HCT116 (cell line): ENCODE data around the gene MOB2. TPM values are rescaled to one million over a fixed set of nuclear protein-coding genes. Genes with fewer than 3 reads are reported as not detected.

Source experiments
- ATAC-seq: fragments of 200-7000 bp; cut with Tn5 transposase; 2 replicates; pipeline ENCODE4 v1.9.1; 2020; ENCODE audit warnings: mild to moderate bottlenecking, moderate library complexity
- BruUV-seq: library from RNA; stranded (reverse); fragments of 400-500 nt; replicated peaks from 2 replicates; lab custom pipeline; 2021; lab: Mats Ljungman, UMichigan
- CTCF ChIA-PET: fragments of 300-600 bp; sonication (Branson Sonifier 250); formaldehyde crosslinking; loops from one replicate; lab custom pipeline; 2021; ENCODE audit warnings: antibody characterized with exemption; lab: Charles Lee
- POLR2A ChIA-PET: fragments of 300-600, 350-600 bp; sonication (Branson Sonifier 250); formaldehyde crosslinking; loops from one replicate; lab custom pipeline; 2021; ENCODE audit warnings: antibody characterized with exemption; lab: Charles Lee
- RAD21 ChIA-PET, 2 experiments: fragments of 300-600 bp; sonication (Branson Sonifier 250); formaldehyde crosslinking; loops; one replicate each; lab custom pipeline; 2023; ENCODE audit warnings: low total read pairs in 2 of 2; ENCODE audit not compliant: uncharacterized antibody in 2 of 2, unreplicated experiment in 2 of 2, low non-redundant PET in 1 of 2; lab: Charles Lee
- DNase-seq: peaks from one replicate; pipeline ENCODE4 v3.0.0-alpha.2; 2010; ENCODE audit warnings: low read depth, low spot score
- H2AFZ ChIP-seq: fragments of 200-600 bp; shearing (Covaris generic), sonication (generic); 2 replicates; pipeline ENCODE4 v1.6.1; 2017; ENCODE audit warnings: low read depth, mixed run types, mixed read lengths, antibody characterized with exemption, low read length; ENCODE audit not compliant: poor library complexity, severe bottlenecking
- H3K27ac ChIP-seq: 2 replicates; pipeline ENCODE4 v1.5.1; 2012; ENCODE audit warnings: low read depth, low read length
- H3K27me3 ChIP-seq: fragments of 200-600 bp; sonication (generic); 2 replicates; pipeline ENCODE4 v1.6.1; 2016; ENCODE audit warnings: mixed run types, low read length, mixed read lengths; ENCODE audit not compliant: insufficient read depth
- H3K36me3 ChIP-seq, 2 experiments: fragments of 200-500 bp in 1 of 2; fragments of 200-600 bp in 1 of 2; sonication (Bioruptor generic) in 1 of 2; sonication (generic) in 1 of 2; 2 replicates each; pipeline versions ENCODE4 v1.5.1 to v1.6.1; 2014 to 2016; ENCODE audit warnings: low read length in 2 of 2, inconsistent platforms in 1 of 2, mixed read lengths in 1 of 2, mixed run types in 1 of 2; ENCODE audit not compliant: insufficient read depth in 2 of 2, control insufficient read depth in 1 of 2
- H3K4me1 ChIP-seq, 2 experiments: fragments of 200-600 bp in 1 of 2; sonication (generic) in 1 of 2; 2 replicates each; pipeline versions ENCODE4 v1.5.1 to v1.6.1; 2012 to 2017; ENCODE audit warnings: low read length in 2 of 2, inconsistent platforms in 1 of 2, mild to moderate bottlenecking in 1 of 2, mixed read lengths in 1 of 2, mixed run types in 1 of 2, moderate library complexity in 1 of 2; ENCODE audit not compliant: insufficient read depth in 2 of 2, control insufficient read depth in 1 of 2
- H3K4me2 ChIP-seq: fragments of 200-600 bp; sonication (generic); 2 replicates; pipeline ENCODE4 v1.6.1; 2017; ENCODE audit warnings: mixed run types, low read length, mixed read lengths
- H3K4me3 ChIP-seq, 2 experiments: fragments of 200-600 bp in 1 of 2; sonication (generic) in 1 of 2; replicated peaks in 1 of 2; 2 replicates each; pipeline ENCODE4 v1.5.1; 2011 to 2016; ENCODE audit warnings: low read length in 2 of 2, control low read depth in 1 of 2, low read depth in 1 of 2, mild to moderate bottlenecking in 1 of 2, mixed read lengths in 1 of 2, mixed run types in 1 of 2
- H3K79me2 ChIP-seq: fragments of 200-600 bp; sonication (generic); 2 replicates; pipeline ENCODE4 v1.6.1; 2017; ENCODE audit warnings: mild to moderate bottlenecking, mixed run types, low read length, moderate library complexity, mixed read lengths; ENCODE audit not compliant: insufficient read depth
- H3K9ac ChIP-seq: fragments of 200-600 bp; sonication (generic); 2 replicates; pipeline ENCODE4 v1.6.1; 2016; ENCODE audit warnings: low read length, mixed read lengths
- H3K9me2 ChIP-seq: fragments of 200-600 bp; sonication (generic), shearing (Covaris generic); 2 replicates; pipeline ENCODE4 v1.6.1; 2017; ENCODE audit warnings: mixed run types, mild to moderate bottlenecking, moderate library complexity; ENCODE audit not compliant: insufficient read depth
- H3K9me3 ChIP-seq, 2 experiments: fragments of 200-500 bp in 1 of 2; fragments of 200-600 bp in 1 of 2; sonication (Bioruptor generic) in 1 of 2; sonication (generic) in 1 of 2; 2 replicates each; pipeline ENCODE4 v1.6.1; 2014 to 2017; ENCODE audit warnings: low read length in 2 of 2, mixed read lengths in 2 of 2, inconsistent platforms in 1 of 2, low read depth in 1 of 2, mild to moderate bottlenecking in 1 of 2, mixed run types in 1 of 2, moderate library complexity in 1 of 2; ENCODE audit not compliant: control insufficient read depth in 1 of 2, insufficient read depth in 1 of 2
- H4K20me1 ChIP-seq: fragments of 200-600 bp; sonication (generic), shearing (Covaris generic); 2 replicates; pipeline ENCODE4 v1.6.1; 2017; ENCODE audit warnings: mixed run types, mild to moderate bottlenecking, moderate library complexity; ENCODE audit not compliant: insufficient read depth
- CBX3 ChIP-seq: IDR thresholded peaks from 2 replicates; pipeline ENCODE4 v1.6.1; 2012; ENCODE audit warnings: low read depth
- CEBPB ChIP-seq: IDR thresholded peaks from 2 replicates; pipeline ENCODE4 v1.6.1; 2012; ENCODE audit warnings: low read depth
- EZH2phosphoT487 ChIP-seq: fragments of 200-600 bp; IDR thresholded peaks from 2 replicates; pipeline ENCODE4 v1.6.1; 2018; ENCODE audit warnings: antibody characterized with exemption, borderline replicate concordance
- FOSL1 ChIP-seq: IDR thresholded peaks from 2 replicates; pipeline ENCODE4 v1.6.1; 2012; ENCODE audit warnings: low read depth
- POLR2A ChIP-seq: IDR thresholded peaks from 2 replicates; pipeline ENCODE4 v1.7.0; 2011; ENCODE audit warnings: borderline replicate concordance; ENCODE audit not compliant: insufficient read depth, insufficient read length; ENCODE audit errors: extremely low read depth
- POLR2AphosphoS5 ChIP-seq: IDR thresholded peaks from 2 replicates; pipeline ENCODE4 v1.6.1; 2011; ENCODE audit warnings: mild to moderate bottlenecking, low read depth, low read length, moderate library complexity
- SIN3A ChIP-seq: IDR thresholded peaks from 2 replicates; pipeline ENCODE4 v1.6.1; 2012; ENCODE audit warnings: low read depth
- SP1 ChIP-seq: IDR thresholded peaks from 2 replicates; pipeline ENCODE4 v1.6.1; 2012; ENCODE audit warnings: low read depth
- SRF ChIP-seq: IDR thresholded peaks from 2 replicates; pipeline ENCODE4 v1.6.1; 2012; ENCODE audit warnings: low read depth
- YY1 ChIP-seq: IDR thresholded peaks from 2 replicates; pipeline ENCODE4 v1.6.1; 2011; ENCODE audit warnings: low read length, low read depth, moderate library complexity, mild to moderate bottlenecking; ENCODE audit not compliant: insufficient replicate concordance; ENCODE audit errors: extremely low read depth
- ZFX ChIP-seq: fragments of 450-650 bp; IDR thresholded peaks from 2 replicates; pipeline ENCODE4 v1.6.1; 2017
- intact Hi-C: fragments of 100-400 bp; cut with micrococcal nuclease; formaldehyde crosslinking; loops from 2 replicates; pipeline ENCODE4 v1.10.0; 2022
- total RNA-seq: library from RNA; stranded (reverse); gene quantifications from one replicate; pipeline ENCODE4 v1.2.1, GENCODE V29; 2021; ENCODE audit not compliant: unreplicated experiment
- TF ChIP-seq, protein P1 (sequence below): IDR thresholded peaks from 2 replicates; pipeline ENCODE4 v1.6.1; 2012
- TF ChIP-seq, protein P2 (sequence below): IDR thresholded peaks from 2 replicates; pipeline ENCODE4 v1.6.1; 2012; ENCODE audit warnings: low read depth
- TF ChIP-seq, protein P3 (sequence below): IDR thresholded peaks from 2 replicates; pipeline ENCODE4 v1.6.1; 2012

MOB2 gene
- total RNA-seq, 1 experiment from 2014 or later, result 25.7 TPM

DNA sequence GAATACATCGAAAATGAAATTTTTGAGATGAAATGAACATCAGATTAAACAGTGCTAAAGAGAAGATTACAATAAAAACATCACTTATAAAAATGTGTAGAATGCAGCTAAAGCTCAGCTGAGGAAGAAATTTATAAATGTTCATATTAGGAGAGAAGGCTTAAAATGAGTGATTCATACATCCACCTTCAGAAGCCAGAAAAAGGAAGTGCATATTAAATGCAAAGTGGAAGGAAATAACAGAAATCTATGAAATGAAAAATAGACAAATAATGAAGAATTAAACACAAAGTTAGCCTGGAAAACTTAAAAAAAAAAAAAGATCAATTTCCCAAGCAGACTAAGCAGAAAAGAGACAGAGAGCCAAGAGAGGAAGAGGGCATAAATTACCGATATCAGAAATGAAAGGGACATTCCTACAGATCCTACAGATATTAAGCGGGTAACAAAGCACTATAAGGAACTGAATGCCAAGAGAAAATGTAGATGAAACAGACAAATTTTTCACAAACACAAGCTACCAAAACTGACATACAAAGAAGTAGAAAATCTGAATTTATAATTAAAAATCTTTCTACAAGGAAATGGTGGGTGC is 7.2 kb upstream of the MOB2 start:
- ChIA-PET RAD21 (no interaction called here), POLR2A (no interaction called here), CTCF (no interaction called here)
- Histone ChIP-seq H3K4me1 (no peaks in the 10 kb centered on the region), H3K27me3 (no peaks in the 10 kb centered on the region), H3K9me2 (no peaks in the 10 kb centered on the region), H3K4me2 (no peak overlapping the region), H3K79me2 (peaks cover 58% of the 10 kb centered on the region), H4K20me1 (peaks cover 4% of the 10 kb centered on the region; the same call in 1 of the 2 replicates), H3K4me3 (no peak overlapping the region), H2AFZ (no peak overlapping the region), H3K36me3 (no peaks in the 10 kb centered on the region), H3K27ac (no peak overlapping the region), H3K9ac (no peak overlapping the region), H3K9me3 (no peaks in the 10 kb centered on the region)
- intact Hi-C loops, result no loop called here
- no peak for TF ChIP-seq SIN3A
- TF ChIP-seq, protein P1, sequence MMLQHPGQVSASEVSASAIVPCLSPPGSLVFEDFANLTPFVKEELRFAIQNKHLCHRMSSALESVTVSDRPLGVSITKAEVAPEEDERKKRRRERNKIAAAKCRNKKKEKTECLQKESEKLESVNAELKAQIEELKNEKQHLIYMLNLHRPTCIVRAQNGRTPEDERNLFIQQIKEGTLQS, result no peak
- TF ChIP-seq, protein P2, sequence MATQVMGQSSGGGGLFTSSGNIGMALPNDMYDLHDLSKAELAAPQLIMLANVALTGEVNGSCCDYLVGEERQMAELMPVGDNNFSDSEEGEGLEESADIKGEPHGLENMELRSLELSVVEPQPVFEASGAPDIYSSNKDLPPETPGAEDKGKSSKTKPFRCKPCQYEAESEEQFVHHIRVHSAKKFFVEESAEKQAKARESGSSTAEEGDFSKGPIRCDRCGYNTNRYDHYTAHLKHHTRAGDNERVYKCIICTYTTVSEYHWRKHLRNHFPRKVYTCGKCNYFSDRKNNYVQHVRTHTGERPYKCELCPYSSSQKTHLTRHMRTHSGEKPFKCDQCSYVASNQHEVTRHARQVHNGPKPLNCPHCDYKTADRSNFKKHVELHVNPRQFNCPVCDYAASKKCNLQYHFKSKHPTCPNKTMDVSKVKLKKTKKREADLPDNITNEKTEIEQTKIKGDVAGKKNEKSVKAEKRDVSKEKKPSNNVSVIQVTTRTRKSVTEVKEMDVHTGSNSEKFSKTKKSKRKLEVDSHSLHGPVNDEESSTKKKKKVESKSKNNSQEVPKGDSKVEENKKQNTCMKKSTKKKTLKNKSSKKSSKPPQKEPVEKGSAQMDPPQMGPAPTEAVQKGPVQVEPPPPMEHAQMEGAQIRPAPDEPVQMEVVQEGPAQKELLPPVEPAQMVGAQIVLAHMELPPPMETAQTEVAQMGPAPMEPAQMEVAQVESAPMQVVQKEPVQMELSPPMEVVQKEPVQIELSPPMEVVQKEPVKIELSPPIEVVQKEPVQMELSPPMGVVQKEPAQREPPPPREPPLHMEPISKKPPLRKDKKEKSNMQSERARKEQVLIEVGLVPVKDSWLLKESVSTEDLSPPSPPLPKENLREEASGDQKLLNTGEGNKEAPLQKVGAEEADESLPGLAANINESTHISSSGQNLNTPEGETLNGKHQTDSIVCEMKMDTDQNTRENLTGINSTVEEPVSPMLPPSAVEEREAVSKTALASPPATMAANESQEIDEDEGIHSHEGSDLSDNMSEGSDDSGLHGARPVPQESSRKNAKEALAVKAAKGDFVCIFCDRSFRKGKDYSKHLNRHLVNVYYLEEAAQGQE, result no peak
- no TSS peak for BruUV-seq
- ATAC-seq (no peak), DNase-seq (no peak)

DNA sequence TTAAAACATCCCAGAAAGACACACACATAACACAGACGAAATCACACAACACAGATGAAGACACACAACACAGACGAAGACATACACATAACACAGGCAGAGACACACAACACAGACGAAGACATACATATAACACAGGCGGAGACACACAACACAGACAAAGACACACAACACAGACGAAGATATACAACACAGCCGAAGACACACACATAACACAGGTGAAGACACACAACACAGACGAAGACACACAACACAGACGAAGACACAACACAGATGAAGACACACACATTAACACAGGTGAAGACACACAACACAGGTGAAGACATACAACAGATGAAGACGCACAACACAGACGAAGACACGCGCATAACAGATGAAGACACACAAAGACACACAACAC is 4.8 kb upstream of the MOB2 start:
- H3K9me3 ChIP-seq, result no peaks in the 10 kb centered on the region
- H3K4me1 ChIP-seq, result peaks cover 0 to 1% of the 10 kb centered on the region in 2 experiments; a peak in 2 of 4 replicates
- H3K9me2 ChIP-seq, result no peaks in the 10 kb centered on the region
- intact Hi-C loops, result no loop called here
- peaks cover 4% of the 10 kb centered on the region; the same call in 1 of the 2 replicates for H4K20me1 ChIP-seq
- no peak overlapping the region for H2AFZ ChIP-seq
- H3K27ac ChIP-seq, result no peak overlapping the region
- no peak overlapping the region for H3K9ac ChIP-seq
- no peak for ATAC-seq
- POLR2A ChIA-PET, result no interaction called here
- no peaks in the 10 kb centered on the region for H3K36me3 ChIP-seq
- H3K79me2 ChIP-seq, result peaks cover 47% of the 10 kb centered on the region
- H3K4me3 ChIP-seq, result no peak overlapping the region
- H3K4me2 ChIP-seq, result no peak overlapping the region
- no peaks in the 10 kb centered on the region for H3K27me3 ChIP-seq
- CTCF ChIA-PET, result no interaction called here
- RAD21 ChIA-PET, result no interaction called here
- DNase-seq, result no peak
- BruUV-seq, result no TSS peak
- TF ChIP-seq SP1, result no peak
- TF ChIP-seq CEBPB, result no peak
- no peak for TF ChIP-seq YY1
- no peak for TF ChIP-seq SRF
- TF ChIP-seq POLR2A, result no peak
- no peak for TF ChIP-seq FOSL1
- no peak for TF ChIP-seq EZH2phosphoT487
- no peak for TF ChIP-seq SIN3A
- TF ChIP-seq, protein P2, result no peak
- TF ChIP-seq, protein P3, sequence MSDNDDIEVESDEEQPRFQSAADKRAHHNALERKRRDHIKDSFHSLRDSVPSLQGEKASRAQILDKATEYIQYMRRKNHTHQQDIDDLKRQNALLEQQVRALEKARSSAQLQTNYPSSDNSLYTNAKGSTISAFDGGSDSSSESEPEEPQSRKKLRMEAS, result no peak
- TF ChIP-seq ZFX, result no peak
- TF ChIP-seq CBX3, result no peak
- TF ChIP-seq POLR2AphosphoS5, result no peak
